GM21786 (cell line): ENCODE results near the gene GMDS.

ENCODE experiments used
- ATAC-seq: cut with Tn5 transposase; IDR thresholded peaks from one replicate; pipeline ENCODE4 v1.9.1; 2021; ENCODE audit not compliant: unreplicated experiment

Gene GMDS

GRCh38 chr6:1584996-1585668 lies 660.3 kb downstream of the GMDS start:
- ATAC-seq: no peak

- ATAC-seq: no peak
Observed at GRCh38 chr6:1584146-1584545, 661.3 kb downstream of the GMDS start.

GRCh38 chr6:1581120-1581991 lies 664.0 kb downstream of the GMDS start:
- no peak for ATAC-seq

GRCh38 chr6:1580585-1580984 lies 664.8 kb downstream of the GMDS start:
- no peak for ATAC-seq

GRCh38 chr6:1580109-1580508 lies 665.3 kb downstream of the GMDS start:
- no peak for ATAC-seq

GRCh38 chr6:1579096-1579495 lies 666.3 kb downstream of the GMDS start:
- ATAC-seq: no peak

- ATAC-seq: no peak
Observed at GRCh38 chr6:1577896-1578745, 667.3 kb downstream of the GMDS start.

- ATAC-seq: no peak
Observed at GRCh38 chr6:1577146-1577680, 668.2 kb downstream of the GMDS start.

GRCh38 chr6:1576711-1577110 lies 668.7 kb downstream of the GMDS start:
- ATAC-seq: no peak

GRCh38 chr6:1576166-1576565 lies 669.2 kb downstream of the GMDS start:
- ATAC-seq: no peak

- no peak for ATAC-seq
Observed at GRCh38 chr6:1575210-1576041, 670.0 kb downstream of the GMDS start.

GRCh38 chr6:1574890-1575209 lies 670.6 kb downstream of the GMDS start:
- no peak for ATAC-seq

- no peak for ATAC-seq
Observed at GRCh38 chr6:1574083-1574761, 671.2 kb downstream of the GMDS start.
